ENCODE results near the gene KIF2C. TPM values are rescaled to one million over a fixed set of nuclear protein-coding genes. Genes with fewer than 3 reads are reported as not detected.
"Not testable (repeated sequence)": the region's sequence is repeated elsewhere in the genome, so short reads cannot be mapped to it uniquely, and the experiment has no call there.

The KIF2C gene
- total and polyA plus RNA-seq, 7 experiments from 2014 or later: 0.32 to 69.3 (median 0.82) TPM; not detected in 1

GRCh38 chr1:44808938-44809917, 69.6 kb downstream of the KIF2C start:
- CTCF ChIA-PET: interaction anchor here (0.6 to 3.4 kb wide), 12 partner anchors 9 to 202 kb away, joined by 3 to 34 read pairs (median 3); partner anchors contain the start of genes EIF2B3, HECTD3, PLK3 and RNU5D-1
- DNase-seq: peak in 8 of 9 donors; percentile 84 to 95 (median 92)
- POLR2A ChIA-PET: interaction anchor here (0.7 to 18.7 kb wide), 25 partner anchors 9 to 774 kb away, joined by 3 to 709 read pairs (median 5); partner anchors contain the start of genes BEST4, CCDC163, EIF2B3 and HECTD3
- Mint-ChIP-seq H3K9me3 (peaks cover 0 to 10% (median 0%) of the 10 kb centered on the region in 11 donors), H3K36me3 (peaks cover 0 to 33% (median 16%) of the 10 kb centered on the region in 5 donors), H3K4me1 (peaks cover 49 to 77% (median 72%) of the 10 kb centered on the region in 7 donors), H3K4me3 (peak overlapping the region; percentile 48 to 90 (median 82)), H3K27ac (peak overlapping the region; percentile 98 to 100 (median 99)), H3K27me3 (peaks cover 0 to 3% (median 0%) of the 10 kb centered on the region in 5 donors)
- peaks cover 3 to 24% (median 9%) of the 10 kb centered on the region in 3 experiments for H3K36me3 ChIP-seq (ENCODE audit: control insufficient read depth in 2 of 3, insufficient read depth in 3 of 3, low read length in 3 of 3)
- H3K4me1 ChIP-seq (ENCODE audit: control insufficient read depth in 2 of 2, insufficient read depth in 2 of 2, low read length in 2 of 2): peaks cover 59 to 64% of the 10 kb centered on the region in 2 donors
- H3K27ac ChIP-seq (ENCODE audit: low read depth, low read length): peak overlapping the region; percentile 91
- no peaks in the 10 kb centered on the region for H3K9me3 ChIP-seq (ENCODE audit: control insufficient read depth in 2 of 3, low read length in 3 of 3)
- ATAC-seq: peak; percentile 65
- no peaks in the 10 kb centered on the region for H3K27me3 ChIP-seq (ENCODE audit: control insufficient read depth in 2 of 2, insufficient read depth in 2 of 2, low read length in 2 of 2)
- H3K4me3 ChIP-seq (ENCODE audit: low read length): peak overlapping the region; percentile 48
- intact Hi-C loops (cut with micrococcal nuclease): loop anchor here (1.0 to 10.0 kb wide), 6 partner anchors 8 to 773 kb away; partner anchors contain the start of genes TESK2 (in 2 of the 2), NASP (in 1 of the 2), RNU5D-1 (in 1 of the 2) and ZSWIM5 (in 1 of the 2)

GRCh38 chr1:44810101-44810761, 70.6 kb downstream of the KIF2C start:
- intact Hi-C loops (cut with micrococcal nuclease): no loop called here
- Histone ChIP-seq H3K4me1 (ENCODE audit: control insufficient read depth in 2 of 2, insufficient read depth in 2 of 2, low read length in 2 of 2) (peaks cover 61 to 70% of the 10 kb centered on the region in 2 donors), H3K27me3 (ENCODE audit: control insufficient read depth in 2 of 2, insufficient read depth in 2 of 2, low read length in 2 of 2) (no peaks in the 10 kb centered on the region), H3K9me3 (ENCODE audit: control insufficient read depth in 2 of 3, low read length in 3 of 3) (no peaks in the 10 kb centered on the region), H3K36me3 (ENCODE audit: control insufficient read depth in 2 of 3, insufficient read depth in 3 of 3, low read length in 3 of 3) (peaks cover 0 to 15% (median 4%) of the 10 kb centered on the region in 3 experiments), H3K27ac (ENCODE audit: low read depth, low read length) (peak overlapping the region; percentile 91), H3K4me3 (ENCODE audit: low read length) (peak overlapping the region; percentile 8)
- H3K27ac Mint-ChIP-seq: peak overlapping the region; percentile 98 to 100 (median 99)
- H3K9me3 Mint-ChIP-seq: peaks cover 0 to 8% (median 0%) of the 10 kb centered on the region in 11 donors
- DNase-seq (peak in 4 of 9 donors; percentile 17 to 55 (median 36)), ATAC-seq (no peak)
- ChIA-PET POLR2A (interaction anchor here (0.6 to 18.7 kb wide), 21 partner anchors 10 to 773 kb away, joined by 3 to 709 read pairs (median 5); partner anchors contain the start of genes BEST4, EIF2B3, HECTD3 and MUTYH), CTCF (interaction anchor here (0.6 to 3.4 kb wide), 7 partner anchors 8 to 201 kb away, joined by 3 to 34 read pairs (median 7); partner anchors contain the start of genes HECTD3, PLK3 and RPS8)
- H3K4me3 Mint-ChIP-seq: peak overlapping the region in 9 of 10 donors; percentile 74 to 90 (median 82)
- H3K36me3 Mint-ChIP-seq: peaks cover 0 to 36% (median 11%) of the 10 kb centered on the region in 5 donors
- peaks cover 0 to 3% (median 0%) of the 10 kb centered on the region in 5 donors for H3K27me3 Mint-ChIP-seq
- H3K4me1 Mint-ChIP-seq: peaks cover 56 to 81% (median 73%) of the 10 kb centered on the region in 7 donors

- H3K27me3 ChIP-seq (ENCODE audit: control insufficient read depth in 2 of 2, insufficient read depth in 2 of 2, low read length in 2 of 2); ATAC-seq; H3K9me3 ChIP-seq (ENCODE audit: control insufficient read depth in 2 of 3, low read length in 3 of 3); H3K36me3 ChIP-seq (ENCODE audit: control insufficient read depth in 2 of 3, insufficient read depth in 3 of 3, low read length in 3 of 3); DNase-seq; intact Hi-C loops (cut with micrococcal nuclease); H3K9me3 Mint-ChIP-seq; H3K27me3 Mint-ChIP-seq: not testable (repeated sequence)
- peak overlapping the region; percentile 91 for H3K27ac ChIP-seq (ENCODE audit: low read depth, low read length)
- CTCF ChIA-PET: interaction anchor here (0.6 to 3.4 kb wide), 3 partner anchors 10 to 200 kb away, joined by 3 to 25 read pairs (median 3); partner anchors contain the start of genes HECTD3 and PLK3
- Mint-ChIP-seq H3K4me1 (peaks cover 59 to 84% (median 71%) of the 10 kb centered on the region in 7 donors), H3K36me3 (peaks cover 0 to 34% (median 6%) of the 10 kb centered on the region in 5 donors), H3K4me3 (peak overlapping the region in 9 of 10 donors; percentile 53 to 90 (median 79)), H3K27ac (peak overlapping the region; percentile 98 to 100 (median 99))
- H3K4me3 ChIP-seq (ENCODE audit: low read length): peak overlapping the region; percentile 8
- peaks cover 61 to 70% of the 10 kb centered on the region in 2 donors for H3K4me1 ChIP-seq (ENCODE audit: control insufficient read depth in 2 of 2, insufficient read depth in 2 of 2, low read length in 2 of 2)
- POLR2A ChIA-PET: interaction anchor here (0.6 to 18.7 kb wide), 8 partner anchors 11 to 726 kb away, joined by 3 to 709 read pairs (median 22); partner anchors contain the start of genes BEST4, PLK3 and RPS8
Measured at GRCh38 chr1:44810762-44811105, 71.1 kb downstream of the KIF2C start.

- H3K9me3 ChIP-seq (ENCODE audit: control insufficient read depth in 2 of 3, low read length in 3 of 3): no peaks in the 10 kb centered on the region
- ATAC-seq (no peak), DNase-seq (no peak)
- Mint-ChIP-seq H3K4me1 (peaks cover 59 to 84% (median 70%) of the 10 kb centered on the region in 7 donors), H3K27me3 (peaks cover 0 to 3% (median 0%) of the 10 kb centered on the region in 5 donors), H3K9me3 (peaks cover 0 to 8% (median 0%) of the 10 kb centered on the region in 11 donors), H3K4me3 (peak overlapping the region; percentile 44 to 90 (median 60)), H3K36me3 (peaks cover 0 to 34% (median 5%) of the 10 kb centered on the region in 5 donors), H3K27ac (peak overlapping the region; percentile 98 to 100 (median 99))
- ChIA-PET POLR2A (interaction anchor here (0.7 to 18.7 kb wide), 9 partner anchors 11 to 726 kb away, joined by 3 to 709 read pairs (median 4); partner anchors contain the start of genes BEST4, EIF2B3 and PLK3), CTCF (interaction anchor here (0.9 to 1.3 kb wide), 2 partner anchors 26 to 82 kb away, joined by 3 read pairs; no protein-coding TSS in a partner anchor)
- H3K27ac ChIP-seq (ENCODE audit: low read depth, low read length): peak overlapping the region; percentile 91
- peaks cover 0 to 7% (median 0%) of the 10 kb centered on the region in 3 experiments for H3K36me3 ChIP-seq (ENCODE audit: control insufficient read depth in 2 of 3, insufficient read depth in 3 of 3, low read length in 3 of 3)
- intact Hi-C loops (cut with micrococcal nuclease): no loop called here
- H3K4me1 ChIP-seq (ENCODE audit: control insufficient read depth in 2 of 2, insufficient read depth in 2 of 2, low read length in 2 of 2): peaks cover 61 to 70% of the 10 kb centered on the region in 2 donors
- H3K27me3 ChIP-seq (ENCODE audit: control insufficient read depth in 2 of 2, insufficient read depth in 2 of 2, low read length in 2 of 2): no peaks in the 10 kb centered on the region
- no peak overlapping the region for H3K4me3 ChIP-seq (ENCODE audit: low read length)
Measured at GRCh38 chr1:44811234-44811633, 71.6 kb downstream of the KIF2C start.

GRCh38 chr1:44812822-44813543, 73.3 kb downstream of the KIF2C start:
- no peak for ATAC-seq
- Mint-ChIP-seq H3K27ac (peak overlapping the region in 8 of 9 donors; percentile 95 to 100 (median 99)), H3K9me3 (peaks cover 0 to 8% (median 0%) of the 10 kb centered on the region in 11 donors), H3K4me3 (peak overlapping the region in 9 of 10 donors; percentile 45 to 94 (median 89)), H3K4me1 (peaks cover 52 to 77% (median 63%) of the 10 kb centered on the region in 7 donors), H3K27me3 (peaks cover 0 to 3% (median 0%) of the 10 kb centered on the region in 5 donors), H3K36me3 (peaks cover 0 to 29% (median 0%) of the 10 kb centered on the region in 5 donors)
- ChIA-PET CTCF (interaction anchor here (0.6 to 2.7 kb wide), 5 partner anchors 11 to 84 kb away, joined by 3 to 10 read pairs (median 3); partner anchors contain the start of gene PLK3), POLR2A (interaction anchor here (0.8 to 18.7 kb wide), 17 partner anchors 11 to 491 kb away, joined by 3 to 709 read pairs (median 4); partner anchors contain the start of genes HECTD3, PLK3, RNU5D-1 and RPS8)
- H3K4me1 ChIP-seq (ENCODE audit: control insufficient read depth in 2 of 2, insufficient read depth in 2 of 2, low read length in 2 of 2): peaks cover 45 to 56% of the 10 kb centered on the region in 2 donors
- no peak for DNase-seq
- peak overlapping the region; percentile 66 for H3K4me3 ChIP-seq (ENCODE audit: low read length)
- no peaks in the 10 kb centered on the region for H3K36me3 ChIP-seq (ENCODE audit: control insufficient read depth in 2 of 3, insufficient read depth in 3 of 3, low read length in 3 of 3)
- no peaks in the 10 kb centered on the region for H3K27me3 ChIP-seq (ENCODE audit: control insufficient read depth in 2 of 2, insufficient read depth in 2 of 2, low read length in 2 of 2)
- peak overlapping the region; percentile 81 for H3K27ac ChIP-seq (ENCODE audit: low read depth, low read length)
- no peaks in the 10 kb centered on the region for H3K9me3 ChIP-seq (ENCODE audit: control insufficient read depth in 2 of 3, low read length in 3 of 3)
- intact Hi-C loops (cut with micrococcal nuclease): no loop called here
